ENCODE data around the gene ATP2B2. TPM values are rescaled to one million over a fixed set of nuclear protein-coding genes. Genes with fewer than 3 reads are reported as not detected.

The ATP2B2 gene
- total RNA-seq, 1 donor from 2014 or later, result 0.13 TPM

DNA sequence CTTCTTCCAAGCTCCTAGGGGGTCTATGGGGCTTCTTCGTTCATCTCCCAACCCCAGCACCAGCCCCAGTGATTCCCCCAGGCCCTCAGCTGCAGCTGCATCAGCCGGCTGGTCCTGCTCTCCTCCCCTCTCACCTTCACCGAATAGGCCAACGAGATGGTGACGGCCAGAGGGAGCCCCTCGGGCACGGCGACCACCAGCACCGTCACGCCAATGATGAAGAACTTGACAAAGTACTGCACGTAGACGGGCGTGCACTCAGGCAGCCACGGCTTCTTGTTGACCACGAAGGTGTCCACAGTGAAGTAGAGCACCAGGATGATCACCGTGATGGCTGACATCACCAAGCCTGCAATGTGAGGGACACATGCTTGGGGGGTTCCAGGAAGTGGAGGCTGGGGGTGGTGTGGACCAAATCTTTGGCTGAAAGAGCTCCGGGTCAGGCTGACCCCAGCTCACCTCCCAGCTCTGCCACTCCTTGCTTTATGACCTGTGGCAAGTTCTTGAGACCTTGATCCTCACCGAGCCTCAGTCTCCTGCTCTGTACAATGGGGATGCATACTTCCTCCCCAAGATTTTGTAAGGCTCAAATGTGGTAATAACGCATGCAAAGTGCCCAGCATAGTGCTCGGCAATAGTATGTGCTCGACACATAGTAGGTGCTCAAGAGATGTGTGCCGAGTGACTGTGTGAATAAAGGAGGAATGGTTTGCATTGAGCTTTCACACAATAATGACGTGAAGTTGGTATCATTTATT, 129.9 kb downstream of the ATP2B2 start:
- no peak overlapping the region for H3K27ac Mint-ChIP-seq (ENCODE audit: unreplicated experiment)
- peaks cover 8% of the 10 kb centered on the region for H3K27me3 Mint-ChIP-seq (ENCODE audit: unreplicated experiment)
- peaks cover 18% of the 10 kb centered on the region for H3K4me1 Mint-ChIP-seq (ENCODE audit: unreplicated experiment)
- no peak for DNase-seq (ENCODE audit: extremely low spot score, unreplicated experiment)
- no peaks in the 10 kb centered on the region for H3K36me3 Mint-ChIP-seq (ENCODE audit: unreplicated experiment)
- TF ChIP-seq, protein P1, sequence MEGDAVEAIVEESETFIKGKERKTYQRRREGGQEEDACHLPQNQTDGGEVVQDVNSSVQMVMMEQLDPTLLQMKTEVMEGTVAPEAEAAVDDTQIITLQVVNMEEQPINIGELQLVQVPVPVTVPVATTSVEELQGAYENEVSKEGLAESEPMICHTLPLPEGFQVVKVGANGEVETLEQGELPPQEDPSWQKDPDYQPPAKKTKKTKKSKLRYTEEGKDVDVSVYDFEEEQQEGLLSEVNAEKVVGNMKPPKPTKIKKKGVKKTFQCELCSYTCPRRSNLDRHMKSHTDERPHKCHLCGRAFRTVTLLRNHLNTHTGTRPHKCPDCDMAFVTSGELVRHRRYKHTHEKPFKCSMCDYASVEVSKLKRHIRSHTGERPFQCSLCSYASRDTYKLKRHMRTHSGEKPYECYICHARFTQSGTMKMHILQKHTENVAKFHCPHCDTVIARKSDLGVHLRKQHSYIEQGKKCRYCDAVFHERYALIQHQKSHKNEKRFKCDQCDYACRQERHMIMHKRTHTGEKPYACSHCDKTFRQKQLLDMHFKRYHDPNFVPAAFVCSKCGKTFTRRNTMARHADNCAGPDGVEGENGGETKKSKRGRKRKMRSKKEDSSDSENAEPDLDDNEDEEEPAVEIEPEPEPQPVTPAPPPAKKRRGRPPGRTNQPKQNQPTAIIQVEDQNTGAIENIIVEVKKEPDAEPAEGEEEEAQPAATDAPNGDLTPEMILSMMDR (IDR thresholded peaks at IDR 0.05), result no peak
- H3K9me3 Mint-ChIP-seq (ENCODE audit: unreplicated experiment), result no peaks in the 10 kb centered on the region
- H3K4me3 Mint-ChIP-seq (ENCODE audit: unreplicated experiment), result no peak overlapping the region

DNA sequence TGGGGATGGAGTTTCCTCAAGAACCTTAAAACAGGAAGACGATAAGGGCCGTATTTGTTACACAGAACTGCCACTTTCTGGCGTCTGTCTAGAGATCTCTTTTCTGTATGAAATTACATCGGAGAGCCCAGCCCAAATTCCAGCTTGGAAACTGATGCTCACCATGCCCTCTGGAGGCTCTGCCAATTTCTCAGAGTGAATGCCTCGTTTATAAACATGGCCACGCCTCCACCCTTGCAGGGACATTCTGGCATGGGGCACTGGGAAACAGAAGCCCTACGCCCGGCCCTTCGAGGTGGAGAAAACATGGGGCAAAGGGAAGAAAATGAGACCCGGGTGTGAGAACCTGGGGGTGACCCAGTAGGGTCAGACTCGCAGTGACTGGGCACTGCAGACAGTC, 131.1 kb downstream of the ATP2B2 start:
- H3K27me3 Mint-ChIP-seq (ENCODE audit: unreplicated experiment), result peaks cover 4% of the 10 kb centered on the region
- H3K4me3 Mint-ChIP-seq (ENCODE audit: unreplicated experiment), result no peak overlapping the region
- no peak for DNase-seq (ENCODE audit: extremely low spot score, unreplicated experiment)
- peaks cover 19% of the 10 kb centered on the region for H3K4me1 Mint-ChIP-seq (ENCODE audit: unreplicated experiment)
- no peaks in the 10 kb centered on the region for H3K36me3 Mint-ChIP-seq (ENCODE audit: unreplicated experiment)
- TF ChIP-seq, protein P1 (IDR thresholded peaks at IDR 0.05), result no peak
- H3K27ac Mint-ChIP-seq (ENCODE audit: unreplicated experiment), result no peak overlapping the region
- no peaks in the 10 kb centered on the region for H3K9me3 Mint-ChIP-seq (ENCODE audit: unreplicated experiment)

DNA sequence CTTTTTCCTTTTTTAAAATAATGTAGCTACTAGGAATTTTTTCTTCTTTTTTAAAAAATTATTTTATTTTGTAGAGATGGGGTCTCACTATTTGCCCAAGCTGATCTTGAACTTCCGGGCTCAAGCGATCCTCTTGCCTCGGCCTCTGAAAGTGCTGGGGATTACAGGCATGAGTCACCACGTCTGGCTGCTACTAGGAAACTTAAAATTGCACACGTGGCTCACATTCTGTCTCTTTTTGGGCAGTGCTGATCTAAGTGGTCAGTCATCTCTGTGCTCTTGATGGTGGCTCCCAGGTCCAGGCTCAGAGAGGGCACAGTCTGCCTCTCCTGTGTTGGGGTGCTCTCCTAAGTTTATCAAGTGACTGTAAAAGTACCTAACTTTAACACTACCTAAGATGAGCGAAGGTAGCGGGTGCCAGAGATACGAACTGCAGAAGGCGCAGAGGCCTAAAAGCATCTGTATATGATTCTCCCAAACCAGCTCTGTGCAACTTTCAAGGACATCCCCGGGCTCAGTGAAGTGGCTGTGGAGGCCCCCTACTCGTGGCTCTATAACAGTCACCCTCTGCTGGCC, 131.6 kb downstream of the ATP2B2 start:
- Mint-ChIP-seq H3K27ac (ENCODE audit: unreplicated experiment) (no peak overlapping the region), H3K4me1 (ENCODE audit: unreplicated experiment) (peaks cover 19% of the 10 kb centered on the region), H3K4me3 (ENCODE audit: unreplicated experiment) (no peak overlapping the region), H3K27me3 (ENCODE audit: unreplicated experiment) (peaks cover 2% of the 10 kb centered on the region), H3K36me3 (ENCODE audit: unreplicated experiment) (no peaks in the 10 kb centered on the region), H3K9me3 (ENCODE audit: unreplicated experiment) (no peaks in the 10 kb centered on the region)
- no peak for DNase-seq (ENCODE audit: extremely low spot score, unreplicated experiment)
- TF ChIP-seq, protein P1 (IDR thresholded peaks at IDR 0.05), result no peak

DNA sequence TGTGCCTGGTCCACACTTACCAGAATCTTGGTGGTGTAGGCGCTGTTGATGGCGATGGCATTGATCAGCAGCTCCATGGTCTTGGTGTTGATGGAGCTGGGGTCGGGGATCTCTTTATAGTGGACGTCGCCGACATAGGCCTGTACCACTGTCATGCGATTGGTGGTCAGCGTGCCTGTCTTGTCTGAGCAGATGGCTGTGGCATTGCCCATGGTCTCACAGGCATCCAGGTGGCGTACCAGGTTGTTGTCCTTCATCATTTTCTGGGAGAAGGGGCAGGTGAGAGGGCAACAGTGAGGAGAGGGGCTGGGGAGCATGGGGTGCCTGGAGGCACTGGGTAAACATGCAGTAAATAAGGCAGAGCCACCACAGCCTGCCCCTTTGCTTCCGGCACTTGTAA, 133.6 kb downstream of the ATP2B2 start:
- H3K27me3 Mint-ChIP-seq (ENCODE audit: unreplicated experiment), result peaks cover 2% of the 10 kb centered on the region
- H3K9me3 Mint-ChIP-seq (ENCODE audit: unreplicated experiment), result no peaks in the 10 kb centered on the region
- H3K36me3 Mint-ChIP-seq (ENCODE audit: unreplicated experiment), result no peaks in the 10 kb centered on the region
- peaks cover 31% of the 10 kb centered on the region for H3K4me1 Mint-ChIP-seq (ENCODE audit: unreplicated experiment)
- H3K4me3 Mint-ChIP-seq (ENCODE audit: unreplicated experiment), result no peak overlapping the region
- no peak overlapping the region for H3K27ac Mint-ChIP-seq (ENCODE audit: unreplicated experiment)
- DNase-seq (ENCODE audit: extremely low spot score, unreplicated experiment), result no peak
- TF ChIP-seq, protein P1 (IDR thresholded peaks at IDR 0.05), result no peak

DNA sequence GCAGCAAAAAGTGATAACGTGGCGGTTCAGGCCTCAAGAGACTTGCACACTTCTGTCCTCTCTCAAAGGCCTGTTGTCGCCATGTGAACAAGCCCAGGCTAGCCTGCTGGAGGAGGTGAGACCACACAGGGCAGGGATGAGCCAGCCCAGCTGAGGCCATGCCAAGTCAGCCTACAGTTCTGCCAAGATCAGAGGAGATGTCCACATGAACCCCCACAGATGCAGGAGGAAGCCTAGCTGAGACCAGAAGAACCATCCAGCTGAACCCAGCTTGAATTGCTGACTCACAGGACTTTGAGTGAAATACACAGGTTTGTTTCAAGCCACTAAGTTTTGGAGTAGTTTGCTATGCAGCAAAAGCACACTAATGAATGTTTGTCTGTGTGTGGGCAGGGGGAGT, 134.2 kb downstream of the ATP2B2 start:
- TF ChIP-seq, protein P1 (IDR thresholded peaks at IDR 0.05), result no peak
- no peak overlapping the region for H3K27ac Mint-ChIP-seq (ENCODE audit: unreplicated experiment)
- DNase-seq (ENCODE audit: extremely low spot score, unreplicated experiment), result no peak
- H3K4me1 Mint-ChIP-seq (ENCODE audit: unreplicated experiment), result peaks cover 37% of the 10 kb centered on the region
- H3K36me3 Mint-ChIP-seq (ENCODE audit: unreplicated experiment), result no peaks in the 10 kb centered on the region
- H3K4me3 Mint-ChIP-seq (ENCODE audit: unreplicated experiment), result no peak overlapping the region
- peaks cover 2% of the 10 kb centered on the region for H3K27me3 Mint-ChIP-seq (ENCODE audit: unreplicated experiment)
- no peaks in the 10 kb centered on the region for H3K9me3 Mint-ChIP-seq (ENCODE audit: unreplicated experiment)
